WTC11 (cell line): ENCODE data around the gene RBM26. TPM values are rescaled to one million over a fixed set of nuclear protein-coding genes. Genes with fewer than 3 reads are reported as not detected.

Source experiments
- ATF1 ChIP-seq: sonication (generic); formaldehyde crosslinking; IDR thresholded peaks from 2 replicates; pipeline ENCODE4 v1.8.1; 2023; ENCODE audit warnings: mild to moderate bottlenecking, moderate library complexity, missing genetic modification reagents
- ATF3 ChIP-seq: sonication (generic); formaldehyde crosslinking; conservative IDR thresholded peaks from 2 replicates; pipeline ENCODE4 v1.8.1; 2022; ENCODE audit warnings: mild to moderate bottlenecking, missing genetic modification reagents
- ATF6 ChIP-seq: sonication (generic); formaldehyde crosslinking; IDR thresholded peaks from 2 replicates; pipeline ENCODE4 v1.8.1; 2023; ENCODE audit warnings: mild to moderate bottlenecking, missing genetic modification reagents
- CBFB ChIP-seq: sonication (generic); formaldehyde crosslinking; IDR thresholded peaks from 2 replicates; pipeline ENCODE4 v1.8.1; 2022; ENCODE audit warnings: mild to moderate bottlenecking, low read depth, missing genetic modification reagents
- CDX4 ChIP-seq: fragments of 250-450 bp; sonication (Bioruptor Pico); IDR thresholded peaks from 2 replicates; pipeline ENCODE4 v1.9.0; 2021; ENCODE audit warnings: moderate library complexity, mild to moderate bottlenecking, inconsistent platforms, borderline replicate concordance
- FOXK1 ChIP-seq: sonication (generic); formaldehyde crosslinking; IDR thresholded peaks from 2 replicates; pipeline ENCODE4 v1.8.0; 2022; ENCODE audit warnings: mild to moderate bottlenecking, moderate library complexity, missing genetic modification reagents
- IRF1 ChIP-seq: sonication (generic); formaldehyde crosslinking; IDR thresholded peaks from 2 replicates; pipeline ENCODE4 v1.8.0; 2023; ENCODE audit warnings: missing genetic modification reagents
- JAZF1 ChIP-seq: fragments of 250-450 bp; sonication (Bioruptor Pico); IDR thresholded peaks from 2 replicates; pipeline ENCODE4 v1.9.0; 2021; ENCODE audit warnings: moderate library complexity, mild to moderate bottlenecking, inconsistent platforms
- KAT7 ChIP-seq: sonication (generic); formaldehyde crosslinking; IDR thresholded peaks from 2 replicates; pipeline ENCODE4 v1.8.1; 2023; ENCODE audit warnings: missing genetic modification reagents, mild to moderate bottlenecking, borderline replicate concordance
- MXD4 ChIP-seq: fragments of 250-450 bp; sonication (Bioruptor Pico); IDR thresholded peaks from 2 replicates; pipeline ENCODE4 v1.8.0; 2021; ENCODE audit warnings: mild to moderate bottlenecking, moderate library complexity, borderline replicate concordance
- NFE2L1 ChIP-seq: sonication (generic); formaldehyde crosslinking; IDR thresholded peaks from 2 replicates; pipeline ENCODE4 v1.8.1; 2023; ENCODE audit warnings: missing genetic modification reagents
- NR2C2 ChIP-seq: sonication (generic); formaldehyde crosslinking; IDR thresholded peaks from 2 replicates; pipeline ENCODE4 v1.8.0; 2022; ENCODE audit warnings: mild to moderate bottlenecking, missing genetic modification reagents
- PRDM15 ChIP-seq: sonication (generic); formaldehyde crosslinking; IDR thresholded peaks from 2 replicates; pipeline ENCODE4 v1.8.0; 2022; ENCODE audit warnings: missing genetic modification reagents
- SMAD3 ChIP-seq: sonication (generic); formaldehyde crosslinking; IDR thresholded peaks from 2 replicates; pipeline ENCODE4 v1.8.0; 2022; ENCODE audit warnings: missing genetic modification reagents, mild to moderate bottlenecking, borderline replicate concordance
- TEAD1 ChIP-seq: sonication (generic); formaldehyde crosslinking; IDR thresholded peaks from 2 replicates; pipeline ENCODE4 v1.8.0; 2022; ENCODE audit warnings: mild to moderate bottlenecking, missing genetic modification reagents
- ZBTB43 ChIP-seq: sonication (generic); formaldehyde crosslinking; IDR thresholded peaks from 2 replicates; pipeline ENCODE4 v1.8.1; 2023; ENCODE audit warnings: mild to moderate bottlenecking, missing genetic modification reagents
- ZNF121 ChIP-seq: sonication (generic); formaldehyde crosslinking; IDR thresholded peaks from 2 replicates; pipeline ENCODE4 v1.8.0; 2023; ENCODE audit warnings: missing genetic modification reagents
- ZNF317 ChIP-seq: sonication (generic); formaldehyde crosslinking; IDR thresholded peaks from 2 replicates; pipeline ENCODE4 v1.8.1; 2023; ENCODE audit warnings: low read depth, mild to moderate bottlenecking, moderate library complexity, missing genetic modification reagents, borderline replicate concordance
- ZNF423 ChIP-seq: fragments of 250-450 bp; sonication (Bioruptor Pico); IDR thresholded peaks from 2 replicates; pipeline ENCODE4 v2.1.2; 2022; ENCODE audit warnings: mild to moderate bottlenecking, moderate library complexity
- ZNF512 ChIP-seq: sonication (generic); formaldehyde crosslinking; IDR thresholded peaks from 2 replicates; pipeline ENCODE4 v1.8.1; 2022; ENCODE audit warnings: missing genetic modification reagents, borderline replicate concordance
- ZNF532 ChIP-seq: fragments of 250-450 bp; sonication (Bioruptor Pico); IDR thresholded peaks from 2 replicates; pipeline ENCODE4 v1.9.0; 2021; ENCODE audit warnings: mild to moderate bottlenecking, borderline replicate concordance
- ZNF671 ChIP-seq: fragments of 250-450 bp; sonication (Bioruptor Pico); IDR thresholded peaks from 2 replicates; pipeline ENCODE4 v1.8.0; 2021; ENCODE audit warnings: mild to moderate bottlenecking
- ZSCAN18 ChIP-seq: fragments of 250-450 bp; sonication (Bioruptor Pico); IDR thresholded peaks from 2 replicates; pipeline ENCODE4 v2.1.2; 2022; ENCODE audit warnings: mild to moderate bottlenecking, moderate library complexity
- total RNA-seq: library from RNA; stranded (reverse); gene quantifications from 3 replicates; pipeline ENCODE4 v1.2.3, GENCODE V29; 2021

The RBM26 gene
- total RNA-seq, 1 experiment from 2014 or later: 64.1 TPM

GRCh38 chr13:79281339-79281747 lies 124.7 kb downstream of the RBM26 start (continued):
- TF ChIP-seq ZBTB43 (CRISPR knock-in tag): peak; percentile 10; the same call in 1 of the 2 replicates
- TF ChIP-seq CDX4 (CRISPR knock-in tag): no peak
- TF ChIP-seq ATF6 (CRISPR knock-in tag): no peak
- TF ChIP-seq PRDM15 (CRISPR knock-in tag): no peak
- TF ChIP-seq ZNF532: no peak
- no peak for TF ChIP-seq KAT7 (CRISPR knock-in tag)
- peak; percentile 74; the same call in 1 of the 2 replicates for TF ChIP-seq SMAD3 (CRISPR knock-in tag)
- TF ChIP-seq TEAD1 (CRISPR knock-in tag): peak; percentile 78
- peak; percentile 13; the same call in 1 of the 2 replicates for TF ChIP-seq ZNF423 (CRISPR knock-in tag)
- no peak for TF ChIP-seq ZNF121
- TF ChIP-seq NR2C2 (CRISPR knock-in tag): no peak
- TF ChIP-seq IRF1 (CRISPR knock-in tag): no peak
- no peak for TF ChIP-seq ZNF317 (CRISPR knock-in tag)
- peak; percentile 54; the same call in 1 of the 2 replicates for TF ChIP-seq FOXK1
- TF ChIP-seq ATF1 (CRISPR knock-in tag): no peak
- no peak for TF ChIP-seq CBFB (CRISPR knock-in tag)
- TF ChIP-seq ZSCAN18 (CRISPR knock-in tag): 0 out of 2 replicates have a peak, but pooled peaks have one; percentile 21
- TF ChIP-seq MXD4 (CRISPR knock-in tag): no peak
- no peak for TF ChIP-seq ZNF671 (CRISPR knock-in tag)
- TF ChIP-seq JAZF1 (CRISPR knock-in tag): no peak
- no peak for TF ChIP-seq ZNF512 (CRISPR knock-in tag)
- TF ChIP-seq ATF3 (CRISPR knock-in tag): no peak
- TF ChIP-seq NFE2L1 (CRISPR knock-in tag): peak; percentile 45; the same call in 1 of the 2 replicates
